Stimulated activated naive CD4-positive, alpha-beta T cell (primary cell): ENCODE measurements around the gene CD248.
"Not testable (repeated sequence)": the region's sequence is repeated elsewhere in the genome, so short reads cannot be mapped to it uniquely, and the experiment has no call there.

Experiments
- DNase-seq, 6 experiments: peaks; one replicate each; lab custom pipeline; 2025; lab: John Stamatoyannopoulos, UW

The CD248 gene, protein sequence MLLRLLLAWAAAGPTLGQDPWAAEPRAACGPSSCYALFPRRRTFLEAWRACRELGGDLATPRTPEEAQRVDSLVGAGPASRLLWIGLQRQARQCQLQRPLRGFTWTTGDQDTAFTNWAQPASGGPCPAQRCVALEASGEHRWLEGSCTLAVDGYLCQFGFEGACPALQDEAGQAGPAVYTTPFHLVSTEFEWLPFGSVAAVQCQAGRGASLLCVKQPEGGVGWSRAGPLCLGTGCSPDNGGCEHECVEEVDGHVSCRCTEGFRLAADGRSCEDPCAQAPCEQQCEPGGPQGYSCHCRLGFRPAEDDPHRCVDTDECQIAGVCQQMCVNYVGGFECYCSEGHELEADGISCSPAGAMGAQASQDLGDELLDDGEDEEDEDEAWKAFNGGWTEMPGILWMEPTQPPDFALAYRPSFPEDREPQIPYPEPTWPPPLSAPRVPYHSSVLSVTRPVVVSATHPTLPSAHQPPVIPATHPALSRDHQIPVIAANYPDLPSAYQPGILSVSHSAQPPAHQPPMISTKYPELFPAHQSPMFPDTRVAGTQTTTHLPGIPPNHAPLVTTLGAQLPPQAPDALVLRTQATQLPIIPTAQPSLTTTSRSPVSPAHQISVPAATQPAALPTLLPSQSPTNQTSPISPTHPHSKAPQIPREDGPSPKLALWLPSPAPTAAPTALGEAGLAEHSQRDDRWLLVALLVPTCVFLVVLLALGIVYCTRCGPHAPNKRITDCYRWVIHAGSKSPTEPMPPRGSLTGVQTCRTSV

DNA sequence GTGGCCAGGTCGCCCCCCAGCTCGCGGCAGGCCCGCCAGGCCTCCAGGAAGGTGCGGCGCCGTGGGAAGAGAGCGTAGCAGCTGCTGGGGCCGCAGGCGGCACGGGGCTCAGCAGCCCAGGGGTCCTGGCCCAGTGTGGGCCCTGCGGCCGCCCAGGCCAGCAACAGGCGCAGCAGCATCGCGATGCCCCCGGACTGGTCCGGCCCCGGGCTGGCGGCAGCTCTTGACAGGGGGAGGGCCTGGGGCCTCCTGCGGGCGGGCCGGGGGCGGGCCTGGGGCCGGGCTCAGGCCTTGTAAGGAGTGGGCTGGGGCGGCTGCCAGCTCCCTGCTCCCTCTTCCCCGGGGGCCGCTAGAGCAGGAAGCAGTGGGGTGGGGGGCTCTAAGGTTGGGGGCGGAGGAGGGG, at the start of gene CD248:
Gene CD248 (minus strand): TSS at position 196 of the 403 bp plus-strand sequence. CDS start 17 bp downstream, at position 179.
- DNase-seq = peak in 2 of 6 experiments; percentile 35 to 46

DNA sequence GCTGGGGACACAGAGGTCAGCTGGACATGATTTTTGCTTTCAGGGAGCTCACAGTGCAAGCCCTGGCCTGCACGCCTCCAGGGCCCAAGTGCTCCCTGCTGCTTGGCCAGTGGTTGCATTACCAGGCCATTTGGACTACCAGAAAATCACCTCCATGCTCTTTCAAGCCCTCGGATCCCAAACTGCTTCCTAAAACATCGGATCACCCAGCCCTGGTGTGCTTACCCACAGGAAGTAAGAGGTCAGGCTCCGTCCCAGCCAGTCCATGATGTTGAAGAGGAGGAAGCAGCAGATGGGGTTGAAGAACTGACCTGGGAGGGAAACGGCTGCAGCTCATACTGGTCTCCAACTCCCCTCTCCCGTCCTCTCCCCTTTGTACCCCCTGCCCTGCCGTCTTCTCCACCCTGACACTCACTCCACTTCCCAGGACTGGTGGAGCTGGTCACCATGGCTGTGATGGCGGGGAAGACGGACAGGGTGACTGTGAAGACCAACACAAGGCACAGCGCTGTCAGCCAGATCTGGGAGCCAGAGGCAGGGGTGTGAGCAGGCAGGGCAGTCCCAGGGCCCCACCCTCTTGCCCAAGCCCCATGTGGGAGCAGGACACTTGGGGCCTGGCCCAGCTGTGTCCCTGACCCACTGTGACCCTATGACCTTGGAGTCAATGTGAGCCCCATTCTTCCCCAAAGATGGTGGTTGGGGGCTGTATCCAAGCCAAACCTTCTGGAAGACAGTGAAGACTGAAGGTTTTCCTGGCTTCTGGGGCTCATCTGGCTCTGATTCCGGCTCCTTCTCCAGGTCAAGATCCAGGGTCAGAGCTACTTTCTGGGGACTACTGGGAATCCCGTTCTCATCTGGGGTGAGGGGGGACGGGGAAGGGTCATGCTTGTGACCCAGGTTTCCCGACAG, 49.1 kb upstream of the CD248 start:
- no peak for DNase-seq

DNA sequence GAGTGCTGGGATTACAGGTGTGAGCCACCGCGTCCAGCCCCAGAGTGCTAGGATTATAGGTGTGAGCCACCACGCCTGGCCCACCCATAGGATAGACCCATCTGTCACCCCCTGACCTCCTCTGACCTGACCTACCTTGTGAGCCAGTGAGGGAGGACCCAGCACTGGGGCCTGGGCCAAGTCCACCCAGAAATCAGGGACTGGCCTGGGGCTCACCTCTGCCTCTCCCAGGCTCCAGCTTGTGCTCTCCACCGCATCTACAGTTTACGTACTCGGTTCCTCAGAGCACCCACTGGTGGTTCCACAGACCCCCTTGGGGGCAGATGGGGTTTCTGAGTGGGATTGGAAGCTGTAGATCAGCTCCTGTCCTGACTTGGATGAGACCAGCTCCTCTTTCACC, 48.3 kb upstream of the CD248 start:
- DNase-seq = no peak

DNA sequence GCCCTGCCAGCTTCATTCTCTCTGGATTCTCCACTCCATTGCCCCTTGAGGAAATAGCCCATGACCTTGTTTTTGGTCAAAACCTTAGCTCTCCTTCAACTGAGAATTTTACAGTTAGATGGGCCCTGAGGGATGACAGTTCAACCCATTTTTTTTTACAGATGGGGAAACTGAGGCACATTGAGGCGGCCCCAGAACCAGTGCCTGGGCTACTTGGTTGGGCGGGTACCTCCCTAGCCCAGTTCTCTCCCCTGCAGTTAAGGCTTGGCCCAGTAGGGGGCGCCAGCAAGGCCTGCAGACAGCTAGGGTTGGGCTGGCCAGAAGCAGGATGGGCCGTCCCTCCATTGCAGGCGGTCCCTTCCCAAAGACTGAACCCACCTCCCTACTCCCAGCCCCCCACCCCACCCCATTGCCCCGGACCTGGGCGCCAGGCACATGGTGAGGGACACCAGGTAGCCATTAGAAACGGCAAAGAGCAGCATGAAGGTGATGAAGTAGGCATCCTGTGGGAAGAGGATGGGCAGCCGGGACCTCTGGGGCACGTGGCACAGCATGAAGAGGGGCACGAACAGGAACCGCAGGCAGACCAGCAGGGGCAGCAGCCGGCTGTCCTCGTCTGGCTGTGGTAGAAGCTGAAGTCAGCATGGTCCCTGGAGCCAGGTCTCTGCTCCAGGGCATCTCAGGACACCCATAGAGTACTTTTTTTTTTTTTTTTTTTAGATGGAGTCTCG, 47.1 kb upstream of the CD248 start:
- peak; percentile 15 to 62 (median 49) for DNase-seq

DNA sequence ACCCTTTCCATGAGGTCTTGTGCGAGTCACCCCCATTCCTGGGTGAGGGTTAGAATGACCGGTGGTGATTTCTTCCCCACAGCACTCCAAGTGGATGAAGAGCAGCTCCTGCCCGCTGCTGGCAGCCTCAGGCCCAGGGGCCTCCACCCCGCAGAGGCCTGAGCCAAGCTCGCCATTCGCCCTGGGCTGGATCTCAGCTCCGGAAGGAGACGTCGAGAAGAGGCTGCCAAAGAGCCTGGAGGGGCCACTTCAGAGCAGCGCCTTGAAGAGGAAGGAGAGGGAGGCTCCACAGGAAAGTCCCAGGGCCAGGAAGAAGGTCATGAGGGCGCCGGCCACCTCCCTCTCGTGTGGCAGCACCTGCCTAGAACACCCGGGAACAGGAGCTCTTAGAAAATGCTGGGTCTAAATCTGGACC, 46.4 kb upstream of the CD248 start:
- no peak for DNase-seq

DNA sequence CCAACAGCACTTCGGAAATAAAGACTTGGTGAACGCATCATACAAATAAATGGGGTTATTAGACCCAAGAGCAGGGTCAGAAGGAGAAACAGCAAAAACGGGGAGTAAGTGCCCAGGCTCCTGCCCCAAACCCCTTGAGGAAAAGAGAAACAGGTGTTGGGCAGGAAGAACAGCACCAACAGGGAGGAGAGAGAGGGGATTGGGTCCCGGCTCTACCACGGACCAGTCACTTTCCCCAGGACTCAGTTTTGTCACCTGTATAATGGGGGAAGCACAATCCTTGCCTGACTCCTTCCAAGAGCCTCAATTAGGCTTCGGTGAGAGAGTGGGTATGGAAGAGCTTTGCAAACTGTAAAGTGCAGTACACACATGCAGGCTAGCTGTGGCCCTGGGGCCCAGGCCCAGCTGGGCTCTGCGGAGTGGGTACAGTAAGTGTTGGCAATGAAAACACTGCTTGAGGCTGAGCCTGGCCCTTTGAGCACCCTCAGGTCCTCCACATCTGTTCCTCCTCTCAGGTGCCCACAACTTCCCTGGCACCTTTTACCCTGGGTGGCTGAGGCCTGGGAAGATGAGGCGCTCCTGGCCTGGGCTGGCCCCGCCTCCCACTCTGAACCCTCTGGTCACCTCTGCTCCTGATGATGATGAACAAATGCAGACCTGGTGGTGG, 45.8 kb upstream of the CD248 start:
- no peak for DNase-seq

DNA sequence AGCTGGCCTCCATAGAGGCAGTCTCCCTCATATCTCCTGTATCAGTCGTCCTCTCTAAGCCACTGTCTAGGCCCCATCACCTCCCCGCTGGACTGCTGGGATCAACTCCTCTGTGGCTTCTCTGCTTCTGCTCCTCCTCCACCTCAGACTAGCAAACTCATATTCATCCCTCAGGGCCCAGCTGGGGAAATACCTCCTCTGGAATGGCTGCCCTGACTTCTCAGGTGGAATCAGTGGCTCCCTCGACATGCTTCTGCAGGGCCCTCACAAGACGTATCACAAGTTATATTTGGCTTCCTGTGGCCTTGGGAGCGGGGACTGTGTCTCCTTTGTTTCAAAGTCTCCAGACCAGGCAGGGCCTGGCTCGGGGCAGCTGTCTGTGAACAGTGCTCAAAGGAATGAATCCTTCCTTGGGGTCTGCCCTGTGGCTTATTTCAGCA, 44.7 kb upstream of the CD248 start:
- no peak for DNase-seq

DNA sequence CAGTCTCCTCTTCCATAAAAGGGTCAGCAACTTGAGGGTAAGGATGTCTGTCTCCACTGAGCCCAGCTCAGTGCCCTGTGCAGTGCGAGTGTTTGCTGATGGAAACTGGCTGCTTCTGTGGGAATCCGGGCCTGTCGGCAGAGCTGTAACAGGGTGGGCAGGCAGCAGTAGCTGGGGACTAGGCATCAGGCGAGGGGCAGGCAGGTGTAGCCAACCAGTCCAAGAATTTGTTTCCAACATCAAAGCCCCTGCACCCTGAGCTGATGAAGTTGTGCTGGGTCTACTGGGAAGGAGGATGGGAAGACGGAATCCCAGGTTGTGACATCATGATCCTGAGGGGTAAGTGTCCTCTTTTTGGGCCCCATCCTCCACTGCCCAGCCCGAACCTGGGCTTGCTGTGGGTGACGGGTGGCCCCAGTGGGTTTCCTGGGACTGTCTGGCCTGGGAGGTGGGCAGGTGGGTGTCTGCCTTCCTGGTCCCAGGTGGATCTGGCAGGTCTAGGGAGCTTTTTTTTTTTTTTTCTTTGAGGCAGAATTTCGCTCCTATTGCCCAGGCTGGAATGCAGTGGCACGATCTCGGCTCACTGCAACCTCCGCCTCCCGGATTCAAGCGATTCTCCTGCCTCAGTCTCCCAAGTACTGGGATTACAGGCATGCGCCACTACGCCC, 43.7 kb upstream of the CD248 start:
- no peak for DNase-seq

DNA sequence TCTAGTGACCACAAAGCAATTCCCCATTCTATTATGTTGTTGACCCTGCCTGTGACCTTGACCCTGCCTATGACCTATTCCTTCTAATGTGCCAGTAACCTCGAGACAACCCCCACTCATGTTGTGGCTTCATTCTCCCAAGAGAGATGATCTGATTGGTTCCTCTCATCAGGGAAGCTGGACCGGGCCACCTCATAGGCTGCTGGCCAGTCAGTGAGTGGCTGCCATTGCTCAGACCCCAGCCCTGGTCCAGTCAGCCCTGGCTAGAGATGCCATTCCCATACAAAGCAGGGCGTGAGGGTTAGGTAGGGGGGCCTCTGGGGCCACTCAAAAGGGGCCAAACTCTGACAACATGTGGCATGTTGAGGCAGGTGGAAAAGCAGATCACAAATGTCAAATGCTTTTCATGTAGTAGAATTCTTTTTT, 42.8 kb upstream of the CD248 start:
- no peak for DNase-seq

DNA sequence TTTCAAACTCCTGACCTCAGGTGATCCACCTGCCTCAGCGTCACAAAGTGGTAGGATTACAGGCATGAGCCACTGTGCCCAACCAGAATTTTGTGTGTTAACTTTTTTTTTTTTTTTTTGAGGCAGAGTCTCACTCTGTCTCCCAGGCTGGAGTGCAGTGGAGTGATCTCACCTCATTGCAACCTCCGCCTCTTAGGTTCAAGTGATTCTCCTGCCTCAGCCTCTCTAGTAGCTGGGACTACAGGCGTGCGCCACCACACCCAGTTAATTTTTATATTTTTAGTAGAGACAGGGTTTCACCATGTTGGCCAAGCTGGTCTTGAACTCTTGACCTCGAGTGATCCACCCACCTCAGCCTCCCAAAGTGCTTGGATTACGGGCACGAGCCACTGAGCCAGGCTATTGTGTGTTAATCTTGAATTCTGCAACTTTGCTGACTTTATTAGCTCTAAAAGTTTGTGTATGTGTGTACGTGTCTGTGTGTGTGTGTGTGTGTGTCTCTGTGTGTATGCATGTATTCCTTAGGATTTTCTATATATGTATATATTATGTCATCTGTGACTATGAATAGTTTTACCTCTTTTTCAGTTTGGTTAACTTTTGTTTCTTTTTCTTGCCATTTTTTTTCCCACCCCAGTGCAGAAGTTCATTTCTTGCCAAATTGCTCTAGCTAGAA, 33.9 kb upstream of the CD248 start:
- not testable (repeated sequence) for DNase-seq

DNA sequence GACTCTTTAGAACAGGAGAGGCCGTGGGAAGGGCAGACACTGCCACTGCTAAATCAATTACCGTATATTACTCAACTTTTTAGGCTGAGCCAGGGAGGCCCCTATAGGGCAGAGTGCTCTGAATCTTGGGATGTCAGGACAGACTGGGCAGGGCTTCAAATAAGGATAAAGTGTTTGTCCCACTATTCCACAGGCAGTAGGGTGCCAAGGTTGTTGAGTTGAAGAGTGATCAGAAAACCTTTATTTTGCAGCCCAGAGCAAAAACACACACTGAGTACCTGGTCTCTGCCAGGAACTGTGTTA, 32.2 kb upstream of the CD248 start:
- no peak for DNase-seq

DNA sequence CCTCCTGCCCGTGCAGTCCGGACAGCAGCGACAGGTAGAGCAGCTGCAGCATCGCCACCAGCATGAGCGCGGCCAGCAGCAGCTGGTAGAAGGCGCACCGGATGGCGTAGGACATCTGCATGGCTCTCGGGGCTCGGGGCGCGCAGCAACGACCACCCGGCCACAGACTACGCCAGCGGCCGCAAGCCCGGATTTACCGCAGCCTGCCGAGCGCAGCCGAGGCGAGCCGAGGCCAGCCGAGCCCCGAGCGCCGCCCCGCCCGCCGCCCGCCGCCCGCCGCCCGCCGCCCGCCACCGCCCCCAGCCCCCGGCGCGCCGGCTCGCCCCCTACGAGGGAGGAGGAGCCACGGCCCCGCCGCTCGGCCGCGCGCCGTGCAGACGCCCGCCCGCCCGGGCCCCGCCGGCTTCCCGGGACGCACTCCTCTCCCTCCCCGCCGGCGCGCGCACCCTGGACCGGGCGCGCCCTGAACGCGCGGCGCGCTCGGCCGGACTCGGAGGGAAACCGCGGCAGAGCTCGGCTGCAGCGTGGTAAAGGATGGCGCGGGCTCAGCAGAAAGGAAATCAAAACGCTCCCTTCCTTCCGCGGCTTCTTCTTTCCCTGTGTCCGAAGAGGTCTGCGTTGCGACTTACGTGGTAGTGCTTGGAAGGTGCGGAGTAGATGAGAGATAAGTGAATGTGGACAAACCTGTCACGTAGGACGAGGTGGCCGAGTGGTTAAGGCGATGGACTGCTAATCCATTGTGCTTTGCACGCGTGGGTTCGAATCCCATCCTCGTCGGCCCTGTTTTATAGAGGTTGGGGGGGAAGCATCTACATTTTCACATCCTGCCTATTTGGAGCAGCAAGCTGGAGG, 30.8 kb upstream of the CD248 start, which contains the start of gene B4GAT1:
Gene B4GAT1 (minus strand): TSS at position 205 of the 852 bp plus-strand sequence. CDS start 84 bp downstream, at position 121.
- DNase-seq = peak; percentile 70 to 88 (median 80)

DNA sequence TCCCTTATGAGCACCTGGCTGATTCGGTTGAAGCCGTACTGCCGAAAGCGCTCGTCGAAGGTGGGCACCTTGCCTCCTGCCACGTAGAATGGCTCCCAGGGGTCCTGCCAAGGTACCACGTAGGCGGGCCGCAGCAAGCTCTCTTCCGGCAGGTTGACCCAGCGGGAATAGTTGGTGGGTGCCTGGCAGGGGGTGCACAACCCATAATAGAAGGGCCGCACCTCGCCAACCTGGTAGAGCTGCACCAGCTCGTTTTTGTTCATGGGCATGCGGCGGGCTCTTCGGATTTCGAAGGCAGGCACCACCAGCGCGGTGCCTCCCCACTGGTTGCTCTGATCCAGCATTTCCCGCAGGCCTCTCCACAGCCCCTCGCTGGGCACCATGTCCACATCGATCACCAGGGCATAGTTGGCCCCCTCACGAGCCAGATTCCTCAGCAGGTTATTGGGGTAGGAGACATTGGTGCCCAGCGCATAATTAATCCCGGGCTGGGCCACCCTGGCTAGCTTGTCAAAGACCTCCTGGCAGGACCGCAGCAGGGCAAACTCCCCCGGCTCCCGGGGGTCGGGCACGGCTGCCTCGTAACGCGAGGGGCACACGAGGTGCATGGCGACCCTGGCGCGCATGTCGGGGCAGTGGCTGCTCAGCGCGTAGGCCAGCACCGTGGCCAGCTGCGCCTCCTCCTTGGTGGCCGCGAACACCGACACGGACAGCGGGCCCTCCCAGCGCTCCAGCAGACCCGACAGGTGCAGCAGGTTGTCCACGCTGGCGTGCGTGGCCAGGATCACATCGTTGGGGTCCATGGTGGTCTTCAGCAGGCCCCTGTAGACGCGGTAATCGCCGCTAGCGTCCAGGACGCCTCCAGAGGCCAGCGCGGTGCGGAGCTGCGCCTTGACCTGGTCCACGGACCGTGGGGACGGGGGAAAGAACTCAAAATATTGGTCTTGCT, 29.9 kb upstream of the CD248 start:
- peak in 1 of 6 experiments; percentile 19 for DNase-seq

DNA sequence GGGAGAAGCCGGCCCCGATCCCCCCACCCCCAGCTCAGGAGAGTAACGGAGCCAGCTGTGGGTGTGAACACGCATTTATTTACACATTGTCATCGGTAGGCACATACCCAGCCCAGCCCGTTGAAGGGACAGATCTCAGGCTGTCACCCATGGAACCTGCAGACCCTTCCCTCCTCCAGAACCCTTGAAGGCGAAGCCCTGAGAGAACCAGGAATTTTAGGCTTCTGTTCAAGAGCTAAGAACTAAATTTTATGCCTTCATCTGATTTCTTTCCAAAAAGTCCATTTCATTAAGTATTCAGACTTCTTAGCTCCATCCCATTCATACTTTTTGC, 28.4 kb upstream of the CD248 start:
- DNase-seq = no peak

DNA sequence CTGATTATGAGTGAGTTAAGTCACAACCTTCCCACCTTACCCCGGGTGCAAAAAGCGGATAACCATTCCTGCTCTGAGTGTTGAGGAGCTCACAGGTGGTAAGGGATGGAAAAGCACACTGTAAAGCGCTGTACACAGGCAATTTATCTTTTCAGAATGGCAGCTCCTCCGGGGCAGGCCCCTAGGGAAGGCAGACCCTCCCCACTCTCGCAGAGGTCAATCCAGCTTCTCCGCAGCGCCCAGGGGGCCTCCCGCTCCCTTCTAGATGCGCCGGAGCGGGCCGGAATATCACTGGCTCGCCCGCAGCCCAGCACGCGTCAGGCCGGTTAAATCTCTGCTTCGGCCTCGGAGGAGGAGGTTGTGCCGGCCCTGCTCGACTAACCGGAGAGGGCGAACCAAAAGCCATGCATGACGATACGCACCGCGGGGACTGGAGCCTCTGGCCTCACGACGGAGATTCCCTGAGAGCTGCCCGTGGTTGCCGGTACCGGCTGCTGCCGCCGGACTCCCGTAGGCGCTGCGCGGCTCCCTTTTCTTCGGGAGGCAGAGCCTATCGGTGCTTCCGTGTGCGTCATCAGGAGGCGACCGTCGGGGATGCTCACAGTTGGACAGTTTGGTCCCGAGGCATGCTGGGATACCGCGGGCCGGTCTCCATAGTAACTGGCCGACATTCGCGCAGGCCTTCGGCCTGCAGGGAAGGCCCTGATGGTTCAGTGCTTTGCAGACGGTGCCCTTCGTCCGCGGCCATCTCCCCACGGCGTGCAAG, 27.9 kb upstream of the CD248 start, which contains the start of gene BRMS1:
Gene BRMS1 (minus strand): TSS at position 555 of the 766 bp plus-strand sequence. CDS start 2,870 bp downstream, outside the sequence.
- DNase-seq = peak; percentile 90 to 95 (median 92)

DNA sequence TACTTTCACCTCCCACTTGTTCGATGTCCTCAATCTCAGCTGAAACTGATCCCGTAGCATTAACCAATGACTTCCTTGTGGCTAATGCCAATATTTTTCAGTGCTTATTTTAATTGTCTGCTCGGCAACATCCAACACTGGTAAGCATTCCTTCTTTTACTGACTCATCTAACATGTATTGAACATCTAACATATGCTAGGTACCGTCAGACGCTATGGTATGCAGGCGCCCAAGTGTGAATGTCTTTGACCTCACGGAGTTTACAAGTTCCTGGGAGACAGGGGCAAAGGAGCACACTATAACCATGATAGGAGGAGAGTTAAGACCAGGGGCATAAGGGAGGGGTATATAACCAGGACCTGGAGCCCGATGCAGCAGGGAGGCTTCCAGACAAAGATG, 26.3 kb upstream of the CD248 start:
- no peak for DNase-seq
